ENCODE results near the gene KNDC1. TPM values are rescaled to one million over a fixed set of nuclear protein-coding genes. Genes with fewer than 3 reads are reported as not detected.

The KNDC1 gene
- total and polyA plus RNA-seq, 2 of the 4 experiments (the other 2 are of a cell fraction), result 0.18 to 1.1 TPM

- H3K4me3 ChIP-seq (ENCODE audit: insufficient read depth, low read depth, low read length), result no peak overlapping the region
- H3K27me3 ChIP-seq (ENCODE audit: control insufficient read depth, insufficient read depth, low read length), result no peaks in the 10 kb centered on the region
- no peak for DNase-seq
- no peaks in the 10 kb centered on the region for H3K4me1 ChIP-seq (ENCODE audit: control insufficient read depth, insufficient read depth, low read length)
- no CpG with 5 or more reads among the region's 23 CpGs for WGBS, 2 experiments (ENCODE audit: extremely low coverage in 2 of 2, insufficient read length in 1 of 2)
- no peak overlapping the region for H3K23ac ChIP-seq (ENCODE audit: low read depth, low read length)
- no peak overlapping the region for H3K56ac ChIP-seq (ENCODE audit: extremely low read depth, insufficient read depth, low read length)
- H2BK20ac ChIP-seq (ENCODE audit: low read depth, low read length), result no peak overlapping the region
- no peaks in the 10 kb centered on the region for H3K79me1 ChIP-seq (ENCODE audit: low read depth in 1 of 2, low read length in 2 of 2)
- POLR2A ChIA-PET (ENCODE audit: unreplicated experiment), result no interaction called here
- H3K9me1 ChIP-seq (ENCODE audit: insufficient read depth, low read length), result no peaks in the 10 kb centered on the region
- no peak overlapping the region for H4K8ac ChIP-seq (ENCODE audit: low read depth in 2 of 2, low read length in 2 of 2)
- no peak overlapping the region for H4K5ac ChIP-seq (ENCODE audit: low read depth, low read length)
- H2BK120ac ChIP-seq (ENCODE audit: low read depth, low read length), result no peak overlapping the region
- intact Hi-C loops (cut with micrococcal nuclease) (no loop called here), dilution Hi-C loops (cut with HindIII; ENCODE audit: low sequenced_read_pairs, unreplicated experiment) (no loop called here), in situ Hi-C loops (cut with MboI; ENCODE audit: low sequenced_read_pairs) (no loop called here)
- peak overlapping the region; percentile 51 for H2AFZ ChIP-seq (replicated peaks; ENCODE audit: low read length, poor library complexity)
- H3K18ac ChIP-seq (ENCODE audit: low read depth, low read length), result no peak overlapping the region
- H4K91ac ChIP-seq (ENCODE audit: insufficient read depth, low read depth, low read length), result no peak overlapping the region
- H2BK15ac ChIP-seq (ENCODE audit: low read depth, low read length), result no peak overlapping the region
- H4K20me1 ChIP-seq (ENCODE audit: insufficient read depth, low read length), result no peaks in the 10 kb centered on the region
- H3K14ac ChIP-seq (replicated peaks; ENCODE audit: low read depth, low read length), result no peak overlapping the region
- no peak overlapping the region for H2BK5ac ChIP-seq (ENCODE audit: low read depth, low read length, poor library complexity, severe bottlenecking)
- CTCF ChIA-PET, result no interaction called here
- no peak overlapping the region for H3K9ac ChIP-seq (ENCODE audit: low read depth, low read length)
- H3K4me2 ChIP-seq (ENCODE audit: low read depth, low read length), result no peak overlapping the region
- peaks cover 4% of the 10 kb centered on the region; the same call in 1 of the 2 replicates for H3K9me3 ChIP-seq (ENCODE audit: control insufficient read depth, insufficient read depth, low read length)
- H2AK5ac ChIP-seq (ENCODE audit: low read depth, low read length), result no peak overlapping the region
- no peak for ATAC-seq (ENCODE audit: low read depth)
- H2AK9ac ChIP-seq (replicated peaks; ENCODE audit: low read depth, low read length, poor library complexity), result no peak overlapping the region
- no peak for TF ChIP-seq BHLHE40 (IDR thresholded peaks at IDR 0.05; ENCODE audit: low read depth, low read length)
- no peak for TF ChIP-seq CHD1 (IDR thresholded peaks at IDR 0.05; ENCODE audit: low read depth, low read length)
- no peak for TF ChIP-seq RCOR1 (IDR thresholded peaks at IDR 0.05; ENCODE audit: insufficient replicate concordance, low read length)
- no peak for TF ChIP-seq RFX5 (IDR thresholded peaks at IDR 0.05; ENCODE audit: low read depth, low read length)
- TF ChIP-seq MXI1 (IDR thresholded peaks at IDR 0.05; ENCODE audit: borderline replicate concordance, low read depth, low read length), result no peak
- H3K27ac ChIP-seq (ENCODE audit: insufficient read depth, low read length), result no peak overlapping the region
- BruUV-seq (replicated peaks), result no TSS peak
- H3K36me3 ChIP-seq (ENCODE audit: control insufficient read depth, insufficient read depth, low read length), result no peaks in the 10 kb centered on the region
- no peak overlapping the region for H3K4ac ChIP-seq (ENCODE audit: low read depth, low read length)
These were observed 35.6 kb downstream of the KNDC1 start for GRCh38 chr10:133195611-133196010.
